Putamen (tissue), 1 donor: Measurements from ENCODE around the gene HUNK.

Source experiments
- DNase-seq: peaks from one replicate; pipeline ENCODE4 v3.0.0-alpha.2; 2016; ENCODE audit warnings: low spot score

Gene HUNK

DNA sequence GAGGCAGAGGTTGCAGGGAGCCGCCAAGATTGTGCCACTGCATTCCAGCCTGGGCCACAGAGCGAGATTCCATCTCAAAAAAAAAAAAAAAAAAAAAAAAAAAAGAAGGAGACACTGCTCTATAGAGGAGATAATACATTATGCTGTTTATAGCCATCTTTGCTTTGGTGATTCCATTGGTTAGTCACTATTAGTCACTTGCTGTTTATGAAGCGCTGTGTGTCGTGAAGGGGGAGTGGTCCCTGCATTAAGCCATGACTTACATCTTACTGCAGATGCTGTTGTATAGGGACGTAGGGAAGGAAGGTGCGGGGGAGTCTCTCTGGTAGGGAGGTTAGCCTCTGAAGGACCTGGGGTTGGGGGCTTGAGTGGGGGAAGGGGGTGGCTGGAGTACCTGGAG lies 48.3 kb downstream of the HUNK start:
- DNase-seq = no peak

DNA sequence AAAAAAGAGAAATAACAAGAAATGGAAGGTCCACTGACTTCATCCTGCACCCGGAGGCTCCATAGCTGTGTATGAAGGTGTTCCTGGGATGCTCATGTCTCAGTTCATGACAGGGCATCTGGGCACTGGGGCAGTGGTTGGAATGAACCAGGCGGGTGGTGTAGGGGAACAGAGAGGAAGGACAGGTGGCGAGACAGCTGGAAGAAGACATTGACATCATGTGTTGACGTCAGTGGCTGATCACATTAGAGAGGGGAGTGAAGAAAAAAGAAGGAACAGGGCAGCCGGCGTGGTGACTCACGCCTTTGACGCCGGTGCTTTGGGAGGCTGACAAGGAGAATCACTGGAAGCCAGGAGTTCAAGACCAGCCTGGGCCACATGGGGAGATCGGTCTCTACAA lies 50.1 kb downstream of the HUNK start:
- no peak for DNase-seq

DNA sequence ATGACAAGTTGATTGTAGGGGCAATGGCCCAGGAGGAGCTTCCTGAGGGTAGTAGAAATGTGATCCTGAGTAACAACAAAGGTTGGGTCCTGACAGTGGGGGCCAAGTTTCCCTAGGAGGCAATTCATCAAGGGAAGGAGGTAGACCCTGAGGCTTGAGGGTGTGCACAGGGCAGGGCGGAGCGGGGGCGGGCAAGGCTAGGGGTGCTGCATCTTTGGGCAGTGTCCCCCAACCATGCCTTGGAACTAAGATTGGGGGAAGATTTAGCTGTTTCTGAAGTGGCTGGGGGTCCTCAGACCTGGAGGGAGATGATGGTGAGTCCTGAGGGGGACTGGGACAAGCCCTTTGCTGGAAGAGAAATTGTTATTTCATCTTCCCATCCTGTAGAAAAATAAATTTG lies 50.9 kb downstream of the HUNK start:
- no peak for DNase-seq

DNA sequence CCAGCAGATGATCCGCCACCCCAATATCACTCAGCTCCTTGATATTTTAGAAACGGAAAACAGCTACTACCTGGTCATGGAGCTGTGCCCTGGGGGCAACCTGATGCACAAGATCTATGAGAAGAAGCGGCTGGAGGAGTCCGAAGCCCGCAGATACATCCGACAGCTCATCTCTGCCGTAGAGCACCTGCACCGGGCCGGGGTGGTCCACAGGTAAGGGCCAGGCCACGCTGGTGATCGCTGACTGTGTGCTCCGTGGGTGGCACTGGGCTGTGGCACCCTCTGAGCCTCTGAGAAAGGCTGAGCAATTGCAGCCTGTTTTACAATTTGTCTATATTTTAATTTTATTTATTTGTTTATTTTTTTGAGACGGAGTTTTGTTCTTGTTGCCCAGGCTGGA lies 51.7 kb downstream of the HUNK start:
- DNase-seq = no peak

DNA sequence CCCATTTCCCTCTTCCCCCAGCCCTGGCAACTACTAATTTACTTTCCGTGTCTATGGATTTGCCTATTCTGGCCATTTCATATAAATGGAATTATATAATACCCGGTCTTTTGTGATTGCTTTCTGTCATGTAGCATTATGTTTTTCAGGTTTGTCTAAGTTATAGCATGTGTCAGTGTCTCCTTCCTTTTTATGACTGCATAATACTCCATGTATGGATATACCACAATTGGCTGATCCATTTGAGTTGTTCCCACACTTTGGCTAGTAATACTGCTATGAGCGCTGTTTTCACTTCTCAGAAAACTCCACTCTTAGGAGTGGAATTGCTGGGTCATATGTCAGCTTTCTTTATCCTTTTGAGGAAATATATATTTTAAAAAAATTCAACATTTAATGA lies 53.7 kb downstream of the HUNK start:
- no peak for DNase-seq

DNA sequence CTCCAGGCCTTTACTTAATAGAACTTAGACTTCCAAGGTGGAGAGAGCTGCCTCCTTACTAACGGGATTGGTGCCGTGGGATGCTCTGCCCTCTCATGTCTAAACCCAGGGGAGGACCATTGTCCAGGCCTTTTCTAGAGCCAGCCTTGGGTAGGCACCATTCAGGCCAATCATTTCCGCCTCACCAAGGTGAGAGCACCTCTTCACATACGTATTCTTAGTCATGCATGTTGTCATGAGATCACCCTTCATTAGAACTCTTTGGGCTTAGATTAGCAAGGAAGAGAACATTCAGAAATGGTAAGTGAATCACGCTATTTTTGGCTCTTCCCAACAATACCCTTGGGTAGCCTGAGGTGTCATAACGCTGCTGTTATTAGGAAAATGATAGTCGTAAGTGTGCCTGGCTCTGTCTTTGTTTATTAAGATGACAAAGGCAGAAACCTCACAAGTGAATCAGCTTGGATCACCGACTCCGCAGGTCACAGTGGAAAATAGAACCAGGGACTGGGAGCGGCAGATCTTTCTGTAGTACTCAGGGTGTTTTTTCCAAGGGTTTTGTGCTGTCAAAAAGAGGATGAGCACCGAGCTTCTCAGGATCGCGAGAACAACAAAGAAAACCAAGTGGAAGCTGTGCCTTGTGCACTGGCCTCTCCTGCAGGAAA lies 55.0 kb downstream of the HUNK start:
- no peak for DNase-seq

DNA sequence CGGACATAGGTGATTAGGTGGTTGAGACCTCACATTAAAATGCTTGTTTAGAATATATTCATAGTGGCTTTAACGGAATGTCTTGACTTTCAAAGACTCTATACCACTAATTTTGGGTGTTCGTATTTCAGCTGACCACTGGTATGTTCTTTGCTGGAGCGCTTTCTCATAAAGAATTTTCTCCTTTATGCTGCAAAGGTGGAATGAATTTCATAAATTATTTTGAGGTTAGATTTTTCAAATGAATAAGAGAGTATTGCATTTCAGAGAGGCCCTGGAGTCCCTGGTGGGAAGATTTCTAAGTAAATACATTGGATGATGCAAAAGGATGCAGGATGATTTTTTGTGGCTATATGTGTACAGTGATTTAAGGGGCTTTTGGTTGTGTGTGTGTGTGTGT lies 55.8 kb downstream of the HUNK start:
- DNase-seq = no peak

DNA sequence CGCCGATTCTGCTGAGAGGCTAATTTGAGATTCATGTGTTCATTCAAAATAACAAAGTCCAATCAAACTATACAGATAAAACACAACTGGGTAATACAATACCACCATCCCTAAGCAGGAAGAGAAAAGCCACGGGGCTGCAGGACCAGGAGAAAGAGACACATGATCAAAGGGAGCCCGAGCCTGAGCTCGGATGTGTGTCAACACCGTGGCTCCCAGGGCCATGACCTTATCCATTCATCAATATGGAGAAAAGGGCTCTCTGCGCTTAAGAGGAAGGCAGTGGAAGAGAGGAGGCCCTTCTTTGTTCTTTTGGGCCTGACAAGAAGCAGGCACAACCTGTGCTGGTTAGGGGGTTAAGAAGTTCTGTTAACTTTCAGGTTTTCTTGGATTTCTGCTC lies 56.7 kb downstream of the HUNK start:
- DNase-seq = no peak

DNA sequence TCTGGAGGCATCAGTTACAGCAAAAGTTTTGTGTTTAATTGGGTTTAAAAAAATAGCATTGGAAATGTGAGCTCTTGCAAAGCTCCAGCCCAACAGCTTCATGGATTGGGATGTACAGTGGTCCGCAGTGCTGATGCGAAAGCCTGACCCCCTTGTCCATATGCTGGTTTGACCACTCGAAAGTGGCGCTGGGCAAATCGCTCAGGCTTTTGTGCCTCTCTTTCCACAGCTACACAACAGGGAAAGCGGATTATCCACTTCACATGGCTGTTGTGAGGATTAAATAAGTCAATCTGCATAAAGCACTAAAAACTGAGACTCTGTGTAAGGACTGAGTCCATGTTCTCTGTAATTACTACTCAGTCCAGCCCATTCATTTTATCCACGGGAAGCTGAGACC lies 57.2 kb downstream of the HUNK start:
- DNase-seq = no peak

DNA sequence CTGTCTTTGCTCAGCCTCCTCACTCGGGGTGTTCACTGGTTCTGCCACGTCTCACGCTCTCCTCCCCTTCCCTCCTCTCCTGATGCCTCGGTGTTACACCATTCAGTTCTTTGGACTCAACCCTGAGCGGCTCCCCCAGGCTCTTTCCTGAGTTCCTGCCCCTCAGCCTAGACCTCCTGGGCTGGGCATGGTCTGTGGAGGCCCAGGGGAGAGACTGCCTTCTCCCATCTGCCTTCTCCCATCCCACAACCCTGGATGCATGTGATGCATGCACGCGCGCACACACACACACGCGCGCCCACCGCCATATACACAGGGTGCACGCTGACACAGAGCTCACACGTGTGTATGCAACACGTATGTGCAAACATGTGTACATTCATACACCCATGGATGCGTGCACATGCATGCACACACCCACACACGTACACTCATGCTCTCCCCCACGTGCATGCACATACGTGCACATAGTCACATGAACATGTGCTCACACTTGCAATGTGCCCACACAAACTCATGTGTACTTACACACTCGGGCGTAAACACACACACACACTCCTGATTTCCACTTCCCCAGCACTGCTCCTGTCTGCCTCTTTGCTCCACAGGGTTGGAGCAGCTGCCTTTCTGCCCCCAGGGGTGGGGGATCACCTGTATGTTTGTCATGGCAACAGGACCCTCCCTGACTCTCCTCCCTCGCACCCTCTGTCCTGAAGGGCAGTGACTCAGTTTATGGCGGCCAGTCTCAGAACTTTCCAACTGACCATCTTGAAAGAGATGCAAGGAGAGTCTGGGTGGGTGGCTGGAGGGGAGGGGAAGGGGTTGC lies 59.0 kb downstream of the HUNK start:
- DNase-seq = no peak

DNA sequence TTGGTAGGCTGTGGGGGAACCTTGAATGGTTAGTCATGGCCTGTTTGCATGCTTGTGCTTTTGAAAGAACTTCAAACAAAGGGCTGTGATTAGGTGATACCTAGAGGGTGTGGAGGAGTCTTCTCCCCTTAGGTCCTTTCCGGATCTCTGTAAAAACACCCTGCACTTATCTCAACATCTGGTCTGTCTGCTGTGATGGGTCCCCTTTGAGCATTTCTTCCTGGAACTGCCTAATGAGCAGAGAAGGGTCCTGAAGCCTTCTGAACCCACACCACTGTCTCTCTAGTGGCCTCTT lies 59.6 kb downstream of the HUNK start:
- DNase-seq = no peak

DNA sequence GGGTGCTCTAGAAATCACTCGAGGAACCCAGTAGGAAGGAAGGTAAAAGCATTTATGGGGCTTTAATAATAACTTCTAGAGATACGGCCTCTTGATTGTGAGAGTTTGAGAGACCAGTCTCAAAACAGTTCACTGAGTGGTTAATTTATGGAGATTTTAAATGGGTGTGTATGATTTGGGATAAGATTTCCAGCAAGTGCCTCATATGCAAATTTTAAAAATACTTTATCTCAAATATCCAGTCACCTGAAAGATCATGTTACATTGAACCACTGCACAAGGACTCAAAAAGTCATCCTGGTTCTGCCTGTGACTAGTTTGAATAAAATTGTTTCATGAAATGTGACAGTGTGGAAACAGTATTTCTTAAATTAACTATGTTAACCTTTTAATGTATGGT lies 64.5 kb downstream of the HUNK start:
- no peak for DNase-seq

DNA sequence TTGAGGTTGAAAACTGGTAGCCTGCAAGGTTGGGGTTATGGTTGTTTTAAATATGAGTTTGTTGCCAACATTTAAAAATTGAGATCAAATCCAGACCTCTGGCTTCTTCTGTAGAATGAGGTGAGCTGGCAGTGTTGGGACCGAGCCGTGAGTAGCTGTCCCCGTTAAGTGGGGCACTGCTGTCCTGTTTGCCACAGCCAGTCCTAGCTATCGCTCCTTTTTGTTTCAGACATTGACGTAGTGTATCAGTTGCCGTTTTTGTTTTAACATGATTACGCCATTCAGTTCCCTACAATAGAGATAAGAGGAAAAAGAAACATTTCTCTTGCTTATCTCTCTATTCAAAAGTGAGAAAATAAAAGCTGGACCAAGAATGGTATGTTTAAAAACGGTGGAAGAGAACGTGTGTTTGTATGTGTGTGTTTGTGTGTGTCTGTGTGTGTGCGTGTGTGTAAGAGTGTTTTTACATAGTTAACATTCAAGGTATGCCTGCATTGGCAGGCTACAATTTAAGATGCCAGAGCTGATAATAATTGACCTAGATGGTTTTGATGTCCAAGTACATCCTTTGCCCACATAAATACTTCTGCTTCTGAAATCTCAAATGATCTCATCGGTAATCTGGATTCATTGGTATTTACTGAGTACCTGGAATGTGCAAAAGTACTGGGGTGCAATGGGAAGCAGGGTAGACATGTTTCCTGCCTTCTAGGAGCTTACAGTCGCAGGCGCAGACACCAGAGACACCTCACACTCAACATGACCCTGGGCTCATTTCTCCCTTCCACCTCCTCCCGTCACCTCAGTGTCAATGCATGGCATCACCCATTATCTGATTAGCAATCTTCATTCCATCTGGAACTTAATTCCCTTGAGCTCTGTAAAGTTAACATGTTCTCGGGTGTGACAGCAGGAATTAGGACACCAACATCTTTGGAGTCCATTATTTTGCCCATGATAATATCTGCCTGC lies 65.8 kb downstream of the HUNK start:
- DNase-seq = no peak

DNA sequence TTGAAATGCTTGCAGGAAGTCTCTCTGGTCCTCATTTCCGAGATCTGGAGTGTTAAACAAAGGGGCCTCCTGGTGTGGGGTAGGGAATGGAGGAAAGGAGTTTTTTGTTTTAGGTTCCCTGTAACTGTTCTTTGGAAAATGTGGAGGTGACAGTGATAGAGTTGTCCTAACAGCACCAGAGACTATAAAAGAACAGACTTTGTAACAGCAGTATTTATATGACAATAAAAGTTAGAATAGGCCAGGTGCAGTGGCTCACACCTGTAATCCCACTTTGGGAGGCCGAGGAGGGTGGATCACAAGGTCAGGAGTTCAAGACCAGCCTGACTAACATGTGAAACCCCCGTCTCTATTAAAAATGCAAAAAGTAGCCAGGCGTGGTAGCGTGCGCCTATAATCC lies 68.9 kb downstream of the HUNK start:
- DNase-seq = no peak

DNA sequence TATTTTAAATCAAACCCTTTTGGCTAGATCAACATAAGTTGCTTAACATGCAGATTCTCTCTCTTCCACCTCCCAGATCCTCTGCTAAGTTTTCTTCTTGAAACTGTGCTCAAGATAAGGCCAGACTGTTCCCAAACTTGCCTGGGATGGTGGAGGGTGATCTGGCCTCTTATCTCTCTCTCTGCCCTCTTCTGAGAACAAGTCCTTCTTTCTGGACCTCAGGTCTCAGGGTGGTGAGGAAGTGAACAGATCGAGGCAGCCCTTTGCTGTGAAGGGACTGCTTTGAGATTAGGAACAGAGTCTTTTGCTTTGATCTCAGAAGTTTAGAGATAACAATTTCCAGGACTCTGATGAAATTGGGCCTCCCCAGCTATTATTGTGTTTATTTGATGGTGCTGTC lies 70.7 kb downstream of the HUNK start:
- DNase-seq = no peak

DNA sequence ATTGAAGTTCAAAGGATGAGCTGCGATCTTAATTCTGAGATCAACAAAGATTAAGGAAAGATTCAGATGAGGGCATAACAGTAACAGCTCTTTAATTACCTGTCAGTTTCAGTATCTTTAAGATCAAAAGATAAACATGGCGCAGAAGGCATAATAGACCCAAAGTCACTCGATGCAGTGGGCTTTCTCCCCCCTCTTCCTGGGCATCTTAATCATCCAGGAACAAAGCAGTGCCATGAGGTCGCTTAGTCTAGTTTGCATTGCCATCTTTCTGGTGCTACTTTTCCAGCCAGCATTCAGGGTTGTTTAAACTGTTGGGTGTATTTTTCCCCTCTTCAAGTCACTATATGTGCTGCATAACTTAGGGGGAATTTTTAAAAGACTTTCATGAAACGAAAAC lies 72.3 kb downstream of the HUNK start:
- no peak for DNase-seq

DNA sequence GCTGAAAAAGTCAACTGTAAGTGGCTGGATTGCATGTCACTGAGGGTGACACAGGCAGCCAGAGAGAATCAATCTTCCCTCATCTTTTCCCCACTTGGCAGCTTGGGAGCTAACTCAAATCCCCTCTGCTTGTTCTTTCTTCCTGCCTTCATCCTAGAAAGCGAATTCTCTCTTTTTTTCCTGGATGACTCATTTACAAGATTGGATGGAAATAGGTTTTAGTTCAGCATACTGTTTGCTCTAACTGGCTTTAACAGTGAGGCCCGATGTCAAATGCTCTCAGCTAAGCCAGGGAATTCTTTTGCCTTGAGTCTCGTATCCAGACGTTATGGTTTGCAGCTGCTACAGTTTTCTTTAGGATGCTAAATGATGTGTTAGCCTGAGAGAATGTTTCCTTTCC lies 72.7 kb downstream of the HUNK start:
- no peak for DNase-seq

DNA sequence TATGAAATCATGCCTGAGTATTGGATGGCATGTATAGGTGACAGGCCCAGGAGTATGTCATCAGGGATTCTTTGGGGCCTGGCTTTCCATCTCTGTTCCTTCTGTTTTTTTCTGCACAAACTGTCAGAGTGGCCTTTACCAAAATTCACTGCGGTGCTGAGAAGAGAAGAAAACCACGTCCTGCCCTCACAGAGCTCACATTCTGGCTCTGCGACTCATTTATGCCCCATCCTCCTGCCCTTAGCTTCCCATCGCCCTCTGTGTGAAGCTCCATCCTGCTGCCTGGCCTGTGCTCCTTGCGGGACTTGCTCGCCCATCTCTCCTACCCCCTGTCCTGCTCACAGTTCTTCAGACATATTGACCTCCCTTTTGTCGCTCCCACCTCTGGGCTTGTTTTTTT lies 73.4 kb downstream of the HUNK start:
- DNase-seq = no peak

DNA sequence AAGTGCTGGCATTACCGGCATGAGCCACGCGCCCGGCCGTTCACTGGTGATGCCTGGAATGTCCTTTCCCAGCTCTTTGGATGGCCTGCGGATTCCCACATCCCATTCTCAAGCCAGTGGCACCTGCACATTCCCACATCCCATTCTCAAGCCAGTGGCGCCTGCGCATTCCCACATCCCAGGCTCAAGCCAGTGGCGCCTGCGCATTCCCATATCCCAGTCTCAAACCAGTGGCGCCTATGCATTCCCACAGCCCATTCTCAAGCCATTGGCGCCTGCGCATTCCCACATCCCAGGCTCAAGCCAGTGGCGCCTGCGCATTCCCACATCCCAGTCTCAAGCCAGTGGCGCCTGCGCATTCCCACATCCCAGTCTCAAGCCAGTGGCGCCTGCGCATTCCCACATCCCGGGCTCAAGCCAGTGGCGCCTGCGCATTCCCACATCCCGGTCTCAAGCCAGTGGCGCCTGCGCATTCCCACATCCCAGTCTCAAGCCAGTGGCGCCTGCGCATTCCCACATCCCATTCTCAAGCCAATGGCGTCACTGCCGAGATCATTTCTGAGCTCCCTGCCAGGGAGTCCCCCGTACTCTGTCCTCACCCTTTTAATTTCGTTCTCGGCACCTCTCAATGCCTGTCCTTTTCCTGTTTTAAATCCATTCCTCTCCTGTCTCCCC lies 74.2 kb downstream of the HUNK start:
- peak; percentile 2 for DNase-seq

DNA sequence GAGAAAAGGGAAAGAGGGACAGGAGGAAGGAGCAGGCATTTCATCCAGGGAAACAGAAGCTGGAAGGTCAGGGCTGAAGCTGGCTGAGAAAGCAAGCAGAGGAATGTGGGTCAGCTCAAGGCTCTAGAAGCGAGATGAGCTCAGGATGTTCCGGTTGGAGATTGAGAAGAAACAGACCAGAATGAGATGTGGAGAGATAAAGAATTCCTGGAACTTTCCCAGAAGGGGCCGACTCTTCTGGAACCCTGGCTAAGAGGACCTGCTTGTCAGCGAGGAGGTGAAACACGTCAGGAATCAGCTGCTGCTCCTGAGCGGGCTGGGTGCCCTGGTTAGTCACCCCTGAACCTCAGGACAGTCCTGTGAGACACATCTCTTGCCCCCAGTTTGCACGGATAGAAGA lies 75.9 kb downstream of the HUNK start:
- DNase-seq = no peak

DNA sequence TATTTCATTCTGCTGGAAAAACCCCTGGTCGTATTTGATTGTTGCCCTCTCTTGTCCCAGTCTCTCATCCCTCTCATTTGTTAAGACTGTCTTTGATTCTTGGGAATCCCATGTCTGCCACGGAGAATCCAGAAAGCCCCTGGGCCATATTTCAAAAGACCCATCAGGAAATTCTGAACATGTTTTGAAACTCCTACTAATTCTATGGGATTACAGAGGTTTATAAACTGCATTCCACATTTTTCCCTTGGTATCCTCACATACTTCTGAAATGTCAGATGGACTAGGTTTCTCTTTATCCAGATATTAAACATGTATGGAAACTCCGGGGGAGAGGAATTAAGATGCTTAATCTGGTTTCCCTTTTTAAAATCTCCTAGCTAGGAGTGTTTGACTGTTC lies 80.0 kb downstream of the HUNK start:
- no peak for DNase-seq

DNA sequence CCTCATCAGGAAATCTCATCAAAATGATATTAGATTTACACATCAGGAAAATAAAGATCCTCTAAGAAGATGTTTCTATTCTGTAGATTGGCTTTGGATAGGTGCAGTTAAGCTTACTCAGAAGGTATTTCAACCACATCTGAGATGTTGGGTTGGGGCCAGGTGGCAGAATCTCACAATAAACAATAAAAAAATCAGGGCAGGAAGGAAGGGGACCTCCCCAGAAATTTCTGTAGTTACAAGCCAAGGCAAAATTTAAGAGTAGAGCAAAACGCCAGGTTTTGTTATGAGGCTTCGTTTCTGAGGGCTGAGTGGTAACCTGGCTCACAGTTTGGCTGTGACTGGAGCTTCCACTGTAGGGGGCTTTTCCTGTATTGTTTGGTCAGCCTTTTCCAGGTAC lies 84.8 kb downstream of the HUNK start:
- DNase-seq = no peak
